ENCODE measurements around the gene SUPT3H. TPM values are rescaled to one million over a fixed set of nuclear protein-coding genes. Genes with fewer than 3 reads are reported as not detected.

SUPT3H gene
- total and polyA plus RNA-seq, 4 donors = 0.85 to 4.8 (median 2.4) TPM

DNA sequence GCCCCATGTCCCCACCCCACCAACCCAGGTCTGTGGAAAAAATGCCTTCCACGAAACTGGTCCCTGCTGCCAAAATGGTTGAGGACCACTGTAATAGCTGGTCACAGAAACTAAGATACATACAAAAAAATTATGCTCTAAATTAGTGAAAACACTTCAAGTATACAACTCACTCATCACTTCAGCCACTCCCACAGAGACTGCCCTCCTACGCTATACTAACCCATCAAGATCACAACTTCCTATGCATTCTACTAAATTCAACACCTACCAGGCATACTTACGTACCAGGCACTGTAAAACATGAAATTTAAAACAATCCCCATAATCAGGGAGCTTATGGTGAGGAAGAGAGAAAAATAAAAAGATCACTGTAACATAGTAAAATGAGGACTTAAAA, 26.7 kb downstream of the SUPT3H start:
- TF ChIP-seq HNF4G (IDR thresholded peaks at IDR 0.05) (no peak), FOXA1 (IDR thresholded peaks at IDR 0.05) (no peak), RAD21 (IDR thresholded peaks at IDR 0.05) (no peak)
- Histone ChIP-seq H3K4me3 (ENCODE audit: low read depth in 1 of 3, low read length in 3 of 3) (no peak overlapping the region), H3K27me3 (ENCODE audit: control insufficient read depth in 4 of 4, insufficient read depth in 4 of 4, low read length in 3 of 4) (no peaks in the 10 kb centered on the region), H3K9me3 (ENCODE audit: control insufficient read depth in 4 of 4, low read length in 3 of 4) (no peaks in the 10 kb centered on the region), H3K27ac (ENCODE audit: low read depth in 1 of 2, low read length in 2 of 2) (no peak overlapping the region), H3K36me3 (ENCODE audit: control insufficient read depth in 4 of 4, insufficient read depth in 3 of 4, low read depth in 1 of 4, low read length in 3 of 4) (no peaks in the 10 kb centered on the region), H3K4me1 (ENCODE audit: control insufficient read depth in 4 of 4, insufficient read depth in 4 of 4, low read length in 3 of 4) (peaks cover 0 to 2% (median under 1%) of the 10 kb centered on the region in 4 donors), H3K9ac (ENCODE audit: low read depth in 1 of 2, low read length in 2 of 2) (no peak overlapping the region)
- 95% methylated on average over 3 of the region's 3 CpGs for WGBS
- no peak for DNase-seq (ENCODE audit: low spot score)

DNA sequence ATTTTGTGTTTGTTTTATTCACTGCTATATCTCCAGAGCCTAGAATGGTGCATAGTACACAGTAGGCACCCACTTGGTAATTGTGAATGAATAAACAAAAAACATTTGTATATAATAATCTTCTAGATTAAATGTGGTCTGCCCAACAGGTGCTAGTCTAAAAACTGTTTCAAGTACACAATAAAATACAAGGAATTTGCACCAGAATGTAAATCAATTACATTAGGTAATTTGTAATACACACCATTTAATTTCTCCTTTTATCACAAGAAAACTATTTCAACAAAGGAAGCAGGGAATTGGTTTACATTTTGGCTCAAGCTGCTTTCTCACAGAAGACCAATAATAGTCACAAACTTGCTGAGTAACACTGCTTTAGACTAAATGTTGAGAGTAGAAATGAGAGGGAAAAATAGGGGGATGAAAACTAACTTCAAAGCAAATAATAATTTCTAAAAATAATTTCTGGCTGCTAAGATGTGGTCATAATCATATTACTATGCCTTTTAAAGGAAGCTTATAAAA, 27.5 kb downstream of the SUPT3H start:
- no peak overlapping the region for H3K4me3 ChIP-seq (ENCODE audit: low read depth in 1 of 3, low read length in 3 of 3)
- H3K27me3 ChIP-seq (ENCODE audit: control insufficient read depth in 4 of 4, insufficient read depth in 4 of 4, low read length in 3 of 4) = no peaks in the 10 kb centered on the region
- no peak for DNase-seq (ENCODE audit: low spot score)
- no peak for TF ChIP-seq TAF1 (conservative IDR thresholded peaks at IDR 0.05)
- no peak for TF ChIP-seq RXRA (IDR thresholded peaks at IDR 0.05)
- no peak for TF ChIP-seq ZBTB33 (IDR thresholded peaks at IDR 0.05)
- no peak for TF ChIP-seq JUND (IDR thresholded peaks at IDR 0.05)
- TF ChIP-seq, protein P1, sequence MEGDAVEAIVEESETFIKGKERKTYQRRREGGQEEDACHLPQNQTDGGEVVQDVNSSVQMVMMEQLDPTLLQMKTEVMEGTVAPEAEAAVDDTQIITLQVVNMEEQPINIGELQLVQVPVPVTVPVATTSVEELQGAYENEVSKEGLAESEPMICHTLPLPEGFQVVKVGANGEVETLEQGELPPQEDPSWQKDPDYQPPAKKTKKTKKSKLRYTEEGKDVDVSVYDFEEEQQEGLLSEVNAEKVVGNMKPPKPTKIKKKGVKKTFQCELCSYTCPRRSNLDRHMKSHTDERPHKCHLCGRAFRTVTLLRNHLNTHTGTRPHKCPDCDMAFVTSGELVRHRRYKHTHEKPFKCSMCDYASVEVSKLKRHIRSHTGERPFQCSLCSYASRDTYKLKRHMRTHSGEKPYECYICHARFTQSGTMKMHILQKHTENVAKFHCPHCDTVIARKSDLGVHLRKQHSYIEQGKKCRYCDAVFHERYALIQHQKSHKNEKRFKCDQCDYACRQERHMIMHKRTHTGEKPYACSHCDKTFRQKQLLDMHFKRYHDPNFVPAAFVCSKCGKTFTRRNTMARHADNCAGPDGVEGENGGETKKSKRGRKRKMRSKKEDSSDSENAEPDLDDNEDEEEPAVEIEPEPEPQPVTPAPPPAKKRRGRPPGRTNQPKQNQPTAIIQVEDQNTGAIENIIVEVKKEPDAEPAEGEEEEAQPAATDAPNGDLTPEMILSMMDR (IDR thresholded peaks at IDR 0.05; ENCODE audit: low read depth, low read length, missing input control) = no peak
- no peak for TF ChIP-seq YY1 (IDR thresholded peaks at IDR 0.05)
- H3K27ac ChIP-seq (ENCODE audit: low read depth in 1 of 2, low read length in 2 of 2) = no peak overlapping the region
- H3K4me1 ChIP-seq (ENCODE audit: control insufficient read depth in 4 of 4, insufficient read depth in 4 of 4, low read length in 3 of 4) = peaks cover 0 to 2% (median under 1%) of the 10 kb centered on the region in 4 donors
- no peak overlapping the region for H3K9ac ChIP-seq (ENCODE audit: low read depth in 1 of 2, low read length in 2 of 2)
- no peaks in the 10 kb centered on the region for H3K9me3 ChIP-seq (ENCODE audit: control insufficient read depth in 4 of 4, low read length in 3 of 4)
- H3K36me3 ChIP-seq (ENCODE audit: control insufficient read depth in 4 of 4, insufficient read depth in 3 of 4, low read depth in 1 of 4, low read length in 3 of 4) = no peaks in the 10 kb centered on the region

- no peak overlapping the region for H3K9ac ChIP-seq (ENCODE audit: low read depth in 1 of 2, low read length in 2 of 2)
- H3K36me3 ChIP-seq (ENCODE audit: control insufficient read depth in 4 of 4, insufficient read depth in 3 of 4, low read depth in 1 of 4, low read length in 3 of 4) = no peaks in the 10 kb centered on the region
- H3K9me3 ChIP-seq (ENCODE audit: control insufficient read depth in 4 of 4, low read length in 3 of 4) = no peaks in the 10 kb centered on the region
- H3K27ac ChIP-seq (ENCODE audit: low read depth in 1 of 2, low read length in 2 of 2) = no peak overlapping the region
- H3K27me3 ChIP-seq (ENCODE audit: control insufficient read depth in 4 of 4, insufficient read depth in 4 of 4, low read length in 3 of 4) = no peaks in the 10 kb centered on the region
- no peak for DNase-seq (ENCODE audit: low spot score)
- no peak for TF ChIP-seq JUND (IDR thresholded peaks at IDR 0.05)
- no peak for TF ChIP-seq EGR1 (IDR thresholded peaks at IDR 0.05; ENCODE audit: low read depth in 2 of 2)
- TF ChIP-seq RAD21 (IDR thresholded peaks at IDR 0.05) = no peak
- TF ChIP-seq RXRA (IDR thresholded peaks at IDR 0.05) = no peak
- no peak for TF ChIP-seq YY1 (IDR thresholded peaks at IDR 0.05)
- no peak for TF ChIP-seq GABPA (IDR thresholded peaks at IDR 0.05 in 1 of 2, conservative IDR thresholded peaks at IDR 0.05 in 1 of 2)
- TF ChIP-seq, protein P2, sequence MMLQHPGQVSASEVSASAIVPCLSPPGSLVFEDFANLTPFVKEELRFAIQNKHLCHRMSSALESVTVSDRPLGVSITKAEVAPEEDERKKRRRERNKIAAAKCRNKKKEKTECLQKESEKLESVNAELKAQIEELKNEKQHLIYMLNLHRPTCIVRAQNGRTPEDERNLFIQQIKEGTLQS (IDR thresholded peaks at IDR 0.05) = no peak
- no peak for TF ChIP-seq NR2F2 (IDR thresholded peaks at IDR 0.05)
- no peak for TF ChIP-seq ZBTB33 (IDR thresholded peaks at IDR 0.05)
- TF ChIP-seq HNF4A (conservative IDR thresholded peaks at IDR 0.05) = no peak
- no peak for TF ChIP-seq SP1 (IDR thresholded peaks at IDR 0.05)
- TF ChIP-seq, protein P3, sequence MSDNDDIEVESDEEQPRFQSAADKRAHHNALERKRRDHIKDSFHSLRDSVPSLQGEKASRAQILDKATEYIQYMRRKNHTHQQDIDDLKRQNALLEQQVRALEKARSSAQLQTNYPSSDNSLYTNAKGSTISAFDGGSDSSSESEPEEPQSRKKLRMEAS (IDR thresholded peaks at IDR 0.05) = no peak
- TF ChIP-seq FOXA2 (IDR thresholded peaks at IDR 0.05) = no peak
- no peaks in the 10 kb centered on the region for H3K4me1 ChIP-seq (ENCODE audit: control insufficient read depth in 4 of 4, insufficient read depth in 4 of 4, low read length in 3 of 4)
- WGBS = 82% methylated on average over 2 of the region's 2 CpGs
- H3K4me3 ChIP-seq (ENCODE audit: low read depth in 1 of 3, low read length in 3 of 3) = no peak overlapping the region
Measured at GRCh38 chr6:45344900-45345299, 32.8 kb downstream of the SUPT3H start.
